Retinal pigment epithelial cell (primary cell): Measurements from ENCODE around the gene CDR2L.

ENCODE experiments used
- DNase-seq: peaks from one replicate; pipeline ENCODE4 v3.0.0-alpha.2; 2010; ENCODE audit warnings: low read depth
- H3K4me3 ChIP-seq: 2 replicates; pipeline ENCODE4 v1.5.1; 2011; ENCODE audit warnings: mild to moderate bottlenecking, low read length, control low read depth, moderate library complexity
- CTCF ChIP-seq: conservative IDR thresholded peaks from 2 replicates; pipeline ENCODE4 v1.5.1; 2011; ENCODE audit warnings: low read depth, low read length, control low read depth, inconsistent platforms

The CDR2L gene

GRCh38 chr17:74952431-74953133 is 34.9 kb upstream of the CDR2L start:
- no peak overlapping the region for H3K4me3 ChIP-seq
- TF ChIP-seq CTCF: no peak
- no peak for DNase-seq

GRCh38 chr17:74953134-74953687 is 34.2 kb upstream of the CDR2L start:
- TF ChIP-seq CTCF: no peak
- no peak overlapping the region for H3K4me3 ChIP-seq
- no peak for DNase-seq

- no peak for DNase-seq
- no peak overlapping the region for H3K4me3 ChIP-seq
- TF ChIP-seq CTCF: no peak
Measured at GRCh38 chr17:74954115-74954514, 33.3 kb upstream of the CDR2L start.

DNA sequence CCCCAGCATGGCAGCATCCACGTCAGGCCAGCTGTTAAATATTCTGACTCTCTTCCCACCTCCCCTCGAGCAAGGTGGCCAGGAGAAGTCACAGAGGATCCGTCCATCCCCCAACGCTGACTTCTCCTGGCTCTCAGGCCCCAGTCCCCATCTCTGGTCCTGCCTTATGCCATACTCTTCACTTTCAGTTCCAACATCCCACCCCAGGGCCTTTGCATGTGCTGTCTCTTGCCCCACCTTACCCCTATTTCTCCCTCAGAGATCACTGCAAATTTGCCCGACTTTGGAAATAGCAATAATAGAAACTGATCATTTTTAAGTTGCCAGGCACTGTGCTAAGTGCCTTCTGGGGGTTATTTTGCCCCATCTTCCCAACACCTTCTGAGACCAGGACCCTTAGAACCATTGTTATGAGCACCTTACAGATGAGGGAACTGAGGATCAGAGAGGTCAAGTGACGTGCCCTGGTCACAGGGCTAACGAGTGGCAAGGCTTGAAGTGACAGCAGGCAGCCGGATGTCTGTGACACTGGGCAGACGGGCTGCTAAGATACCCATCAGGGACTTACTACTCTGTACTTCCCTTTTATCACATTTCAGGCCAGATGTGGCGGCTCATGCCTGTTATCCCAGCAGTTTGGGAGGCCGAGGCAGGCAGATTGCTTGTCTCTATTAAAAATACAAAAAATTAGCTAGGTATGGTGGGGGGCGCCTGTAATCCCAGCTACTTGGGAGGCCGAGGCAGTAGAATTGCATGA is 32.6 kb upstream of the CDR2L start:
- no peak for TF ChIP-seq CTCF
- no peak overlapping the region for H3K4me3 ChIP-seq
- DNase-seq: no peak

DNA sequence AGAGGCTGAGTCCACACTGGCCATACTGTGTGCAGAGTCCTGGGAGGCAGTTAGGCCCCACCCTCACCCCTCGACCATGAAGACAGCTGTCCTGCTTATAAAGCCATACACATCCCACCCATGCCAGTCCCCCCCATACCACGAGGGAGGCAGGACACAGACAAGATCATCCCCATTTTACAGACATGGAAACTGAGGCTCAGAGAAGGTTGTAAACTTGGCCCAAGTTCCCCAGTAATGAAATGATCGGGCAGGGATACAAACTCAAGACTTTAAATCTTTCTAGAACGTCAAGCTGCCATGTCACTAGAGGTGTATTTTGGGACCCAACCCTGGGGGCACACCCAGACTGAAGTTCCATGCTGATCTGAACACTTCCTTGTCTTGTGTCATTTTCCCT is 31.3 kb upstream of the CDR2L start:
- no peak for DNase-seq
- TF ChIP-seq CTCF: no peak
- H3K4me3 ChIP-seq: no peak overlapping the region

DNA sequence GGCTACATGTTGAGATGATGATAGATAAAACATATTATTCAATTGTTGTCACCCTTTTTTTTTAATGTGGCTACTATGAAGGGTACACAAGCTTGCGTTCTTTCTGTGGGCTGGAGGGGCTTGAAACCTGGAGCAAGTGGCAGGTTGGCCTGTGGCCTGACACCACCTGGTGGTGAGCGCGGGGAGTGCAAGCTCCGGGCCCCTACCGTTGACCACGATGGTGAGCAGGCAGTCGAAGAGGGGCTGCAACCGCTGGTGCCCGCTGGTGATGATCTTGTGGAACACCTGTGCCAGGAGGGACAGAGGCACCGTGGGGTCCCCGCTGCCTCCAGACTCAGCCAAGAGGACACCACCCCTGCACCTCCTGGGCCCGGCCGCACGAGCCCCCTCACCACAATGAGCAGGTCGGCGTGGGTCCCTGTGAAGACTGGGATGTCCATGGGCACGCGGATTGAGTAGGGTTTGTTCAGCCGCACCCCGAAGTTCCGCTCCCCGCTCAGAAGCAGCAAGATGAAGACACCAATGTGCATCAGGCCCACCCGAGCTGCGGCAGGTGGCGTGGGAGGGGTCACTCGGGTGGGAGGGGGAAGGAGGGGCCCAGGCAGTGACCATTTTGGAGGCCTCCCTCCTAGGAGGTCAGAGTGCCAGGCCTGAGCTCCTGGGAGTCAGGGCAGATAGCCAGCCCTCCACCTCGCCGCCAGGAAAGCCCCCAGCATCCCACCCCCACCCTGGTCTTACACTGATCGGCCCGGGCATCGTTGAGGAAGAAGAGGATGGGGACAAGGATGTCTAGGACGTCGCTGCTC is 29.3 kb upstream of the CDR2L start:
- TF ChIP-seq CTCF: peak; percentile 92
- no peak overlapping the region for H3K4me3 ChIP-seq

More for the DNA sequence above, 29.3 kb upstream of the CDR2L start:
- DNase-seq: no peak
